ENCODE results near the gene NWD2.
"Not testable (repeated sequence)": the region's sequence is repeated elsewhere in the genome, so short reads cannot be mapped to it uniquely, and the experiment has no call there.

The NWD2 gene

GRCh38 chr4:37490391-37491347, 246.1 kb downstream of the NWD2 start:
- FAIRE-seq (no peak), DNase-seq (ENCODE audit: low spot score) (no peak)

DNA sequence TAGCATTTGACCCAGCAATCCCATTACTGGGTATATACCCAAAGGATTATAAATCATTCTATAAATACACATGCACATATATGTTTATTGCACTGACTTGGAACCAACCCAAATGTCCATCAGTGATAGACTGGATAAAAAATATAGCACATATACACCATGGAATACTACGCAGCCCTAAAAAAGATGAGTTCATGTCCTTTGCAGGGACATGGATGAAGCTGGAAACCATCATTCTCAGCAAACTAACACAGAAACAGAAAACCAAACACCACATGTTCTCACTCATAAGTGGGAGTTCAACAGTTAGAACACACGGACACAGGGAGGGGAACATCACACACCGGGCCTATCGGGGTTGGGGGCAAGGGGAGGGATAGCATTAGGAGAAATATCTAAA, 250.8 kb downstream of the NWD2 start:
- FAIRE-seq; DNase-seq (ENCODE audit: low spot score): not testable (repeated sequence)
